VCaP (cell line): ENCODE results near the gene WIZ.

Experiments used
- H3K27ac ChIP-seq: fragments of 450-650 bp; 2 replicates; pipeline ENCODE4 v1.5.1; 2017
- CTCF ChIP-seq: fragments of 450-650 bp; conservative IDR thresholded peaks from 2 replicates; pipeline ENCODE4 v1.5.1; 2017; ENCODE audit warnings: mild to moderate bottlenecking, moderate library complexity

Gene WIZ

GRCh38 chr19:15439078-15439799 lies 10.5 kb downstream of the WIZ start:
- TF ChIP-seq CTCF = no peak
- no peak overlapping the region for H3K27ac ChIP-seq

- TF ChIP-seq CTCF = no peak
- H3K27ac ChIP-seq = no peak overlapping the region
Measured at GRCh38 chr19:15438577-15438976, 11.2 kb downstream of the WIZ start.

- no peak for TF ChIP-seq CTCF
- no peak overlapping the region for H3K27ac ChIP-seq
Measured at GRCh38 chr19:15438124-15438496, 11.6 kb downstream of the WIZ start.

GRCh38 chr19:15437355-15438123 lies 12.2 kb downstream of the WIZ start:
- H3K27ac ChIP-seq = no peak overlapping the region
- peak; percentile 45 for TF ChIP-seq CTCF

- TF ChIP-seq CTCF = no peak
- no peak overlapping the region for H3K27ac ChIP-seq
Measured at GRCh38 chr19:15436826-15437110, 13.0 kb downstream of the WIZ start.

- TF ChIP-seq CTCF = no peak
- no peak overlapping the region for H3K27ac ChIP-seq
Measured at GRCh38 chr19:15436012-15436825, 13.5 kb downstream of the WIZ start.

- H3K27ac ChIP-seq = peak overlapping the region; percentile 85
Measured at GRCh38 chr19:15433519-15434069, 16.2 kb downstream of the WIZ start.

More at GRCh38 chr19:15433519-15434069, 16.2 kb downstream of the WIZ start:
- no peak for TF ChIP-seq CTCF
